GM12878 (cell line): Measurements from ENCODE around the gene GAS2. TPM values are rescaled to one million over a fixed set of nuclear protein-coding genes. Genes with fewer than 3 reads are reported as not detected.
A peak's percentile ranks its signal among the peaks of the same experiment; 100 is the strongest.

Source experiments
- ATAC-seq: fragments of 200-7000 bp; cut with Tn5 transposase; 3 replicates; pipeline ENCODE4 v1.9.1; 2020; ENCODE audit warnings: mild to moderate bottlenecking, moderate library complexity
- BruUV-seq: library from RNA; stranded (reverse); fragments of 400-500 nt; replicated peaks from 2 replicates; lab custom pipeline; 2021; lab: Mats Ljungman, UMichigan
- CTCF ChIA-PET: fragments of 300-600 bp; sonication (Branson Sonifier 250); formaldehyde crosslinking; extraction: SDS; loops from one replicate; lab custom pipeline; 2021; ENCODE audit warnings: inconsistent platforms; lab: Yijun Ruan, JAX
- POLR2A ChIA-PET: fragments of 350-600 bp; formaldehyde crosslinking; extraction: SDS; loops from one replicate; lab custom pipeline; 2021; ENCODE audit warnings: inconsistent platforms; lab: Charles Lee
- RAD21 ChIA-PET: fragments of 300-600 bp; sonication (Branson Sonifier 250); formaldehyde crosslinking; loops from one replicate; lab custom pipeline; 2023; ENCODE audit warnings: antibody characterized with exemption; ENCODE audit not compliant: unreplicated experiment; lab: Charles Lee
- SMC1A ChIA-PET: fragments of 300-600 bp; sonication (Branson Sonifier 250); formaldehyde crosslinking; loops from one replicate; lab custom pipeline; 2023; ENCODE audit not compliant: unreplicated experiment, uncharacterized antibody; lab: Charles Lee
- DNase-seq: peaks from one replicate; pipeline ENCODE4 v3.0.0-alpha.2; 2011; ENCODE audit warnings: low read depth, low spot score
- FAIRE-seq: peaks from 3 replicates; lab custom pipeline; 2011; peaks lifted over from hg19 to GRCh38; lab: Jason Lieb, UNC
- H2AFZ ChIP-seq: 2 replicates; pipeline ENCODE4 v1.6.0; 2011; ENCODE audit warnings: low read depth, low read length, control low read depth; ENCODE audit not compliant: control insufficient read depth
- H3K27ac ChIP-seq: 2 replicates; pipeline ENCODE4 v1.5.1; 2011; ENCODE audit warnings: control low read depth; ENCODE audit not compliant: control insufficient read depth, insufficient read depth
- H3K27me3 ChIP-seq, 2 experiments: replicated peaks in 1 of 2; 2 replicates each; pipeline versions ENCODE4 v1.6.0 to v1.6.1; 2011; ENCODE audit warnings: low read length in 1 of 2; ENCODE audit not compliant: control insufficient read depth in 2 of 2, insufficient read depth in 2 of 2
- H3K36me3 ChIP-seq, 2 experiments: 2 replicates each; pipeline ENCODE4 v1.5.1; 2011; ENCODE audit warnings: low read length in 1 of 2; ENCODE audit not compliant: control insufficient read depth in 2 of 2, insufficient read depth in 2 of 2
- H3K4me1 ChIP-seq: 2 replicates; pipeline ENCODE4 v1.6.1; 2011; ENCODE audit warnings: mild to moderate bottlenecking, low read length, moderate library complexity, mixed read lengths; ENCODE audit not compliant: control insufficient read depth, insufficient read depth
- H3K4me2 ChIP-seq: 2 replicates; pipeline ENCODE4 v1.6.0; 2011; ENCODE audit warnings: control low read depth; ENCODE audit not compliant: control insufficient read depth, insufficient read depth
- H3K4me3 ChIP-seq: fragments of 200-600 bp; sonication (generic); 2 replicates; pipeline ENCODE4 v1.5.1; 2016
- H3K79me2 ChIP-seq: 2 replicates; pipeline ENCODE4 v1.6.0; 2011; ENCODE audit warnings: low read length; ENCODE audit not compliant: control insufficient read depth, insufficient read depth
- H3K9ac ChIP-seq: 2 replicates; pipeline ENCODE4 v1.8.0; 2011; ENCODE audit warnings: low read length, control low read depth, mixed read lengths; ENCODE audit not compliant: control insufficient read depth, insufficient read depth
- H3K9me3 ChIP-seq: replicated peaks from 3 replicates; pipeline ENCODE4 v1.5.1; 2011; ENCODE audit warnings: mild to moderate bottlenecking, low read length; ENCODE audit not compliant: control insufficient read depth, insufficient read depth
- H4K20me1 ChIP-seq: 2 replicates; pipeline ENCODE4 v1.6.0; 2011; ENCODE audit not compliant: control insufficient read depth, insufficient read depth
- CBFB ChIP-seq: IDR thresholded peaks from 2 replicates; pipeline ENCODE4 v1.6.1; 2016; ENCODE audit warnings: antibody characterized with exemption, low read depth
- EP300 ChIP-seq, 2 experiments: fragments of 150-350 bp in 1 of 2; IDR thresholded peaks; 2 replicates each; pipeline ENCODE4 v1.6.1; 2011 to 2012; ENCODE audit warnings: low read depth in 2 of 2, low read length in 2 of 2, borderline replicate concordance in 1 of 2, improper control_type of control experiment in 1 of 2, inconsistent platforms in 1 of 2; ENCODE audit not compliant: control insufficient read depth in 1 of 2
- HDAC2 ChIP-seq: fragments of 200-600 bp; sonication (generic); IDR thresholded peaks from 2 replicates; pipeline ENCODE4 v1.6.1; 2017
- HDGF ChIP-seq: fragments of 450-650 bp; IDR thresholded peaks from 2 replicates; pipeline ENCODE4 v1.6.1; 2016; ENCODE audit warnings: antibody characterized with exemption
- MYC ChIP-seq: IDR thresholded peaks from 2 replicates; pipeline ENCODE4 v1.6.1; 2011; ENCODE audit warnings: mild to moderate bottlenecking, low read length, moderate library complexity, inconsistent platforms; ENCODE audit not compliant: insufficient read depth, insufficient replicate concordance, insufficient read length, severe bottlenecking
- PAX8 ChIP-seq: fragments of 450-650 bp; IDR thresholded peaks from 2 replicates; pipeline ENCODE4 v1.6.1; 2017; ENCODE audit warnings: mild to moderate bottlenecking, moderate library complexity
- POLR2AphosphoS5 ChIP-seq: IDR thresholded peaks from 2 replicates; pipeline ENCODE4 v1.6.1; 2011; ENCODE audit warnings: mild to moderate bottlenecking, low read length, inconsistent platforms
- RAD51 ChIP-seq: fragments of 450-650 bp; IDR thresholded peaks from 2 replicates; pipeline ENCODE4 v1.6.1; 2016; ENCODE audit warnings: moderate library complexity, mild to moderate bottlenecking, inconsistent platforms
- RBBP5 ChIP-seq: fragments of 200-600 bp; sonication (generic); conservative IDR thresholded peaks from 2 replicates; pipeline ENCODE4 v1.6.1; 2016
- ZNF592 ChIP-seq: fragments of 450-650 bp; IDR thresholded peaks from 2 replicates; pipeline ENCODE4 v1.6.1; 2017; ENCODE audit warnings: mild to moderate bottlenecking, moderate library complexity
- ZSCAN29 ChIP-seq: fragments of 450-650 bp; IDR thresholded peaks from 2 replicates; pipeline ENCODE4 v1.6.1; 2017; ENCODE audit warnings: mild to moderate bottlenecking, moderate library complexity
- WGBS: methylation state at CpG from one replicate; pipeline ENCODE4 v1.1.6; 2016; ENCODE audit warnings: low lambda C conversion rate; ENCODE audit not compliant: insufficient replicate concordance, insufficient coverage; ENCODE audit errors: missing lambda C conversion rate; 5-methylcytosine and 5-hydroxymethylcytosine counted together
- in situ Hi-C: fragments of 300-500 bp; cut with MboI; formaldehyde crosslinking; loops from 9 replicates; pipeline ENCODE4 v1.14.3; 2018; ENCODE audit warnings: mixed read lengths
- intact Hi-C: fragments of 100-400 bp; cut with micrococcal nuclease; formaldehyde crosslinking; loops from one replicate; pipeline ENCODE4 v1.14.2; 2022; ENCODE audit not compliant: unreplicated experiment
- polyA plus RNA-seq, 11 experiments: library from polyadenylated mRNA; depleted of rRNA in 4 of 11; unstranded in 6 of 11; stranded (reverse) in 5 of 11; fragments of >200 nt; fragmentation: Nextera tagmentation in 4 of 11; fragmentation: Illumina TruSeq in 1 of 11; extraction: Ambion mirVana in 4 of 11; extraction: Trizol in 1 of 11; gene quantifications; 1 replicate in 1 of 11; 2 replicates in 10 of 11; pipeline versions ENCODE4 v1.2.1 to v1.2.3, GENCODE V29; 2011 to 2016; ENCODE audit warnings: inconsistent platforms in 2 of 11, missing spikeins in 2 of 11, low read depth in 1 of 11
- total RNA-seq, 4 experiments: library from RNA; depleted of rRNA in 3 of 4; stranded (reverse); fragments of >200 nt in 3 of 4; fragmentation: Illumina TruSeq in 1 of 4; extraction: Trizol in 1 of 4; gene quantifications; 2 replicates each; pipeline versions ENCODE4 v1.2.1 to v1.2.3, GENCODE V29; 2013 to 2021

Gene GAS2
- total and polyA plus RNA-seq, 10 of the 15 experiments (the other 5 are each of a cell fraction or from before 2014, with no cell fraction given), result 16.4 to 81.4 (median 26.2) TPM

- TF ChIP-seq POLR2AphosphoS5 (no peak), PAX8 (no peak), ZSCAN29 (no peak), ZNF592 (no peak), EP300 (IDR thresholded peaks at IDR 0.05; ENCODE audit: borderline replicate concordance in 1 of 2, control insufficient read depth in 1 of 2, low read depth in 2 of 2, low read length in 2 of 2) (no peak), RBBP5 (no peak)
Observed at GRCh38 chr11:22711071-22711770, 44.8 kb downstream of the GAS2 start (continued).

DNA sequence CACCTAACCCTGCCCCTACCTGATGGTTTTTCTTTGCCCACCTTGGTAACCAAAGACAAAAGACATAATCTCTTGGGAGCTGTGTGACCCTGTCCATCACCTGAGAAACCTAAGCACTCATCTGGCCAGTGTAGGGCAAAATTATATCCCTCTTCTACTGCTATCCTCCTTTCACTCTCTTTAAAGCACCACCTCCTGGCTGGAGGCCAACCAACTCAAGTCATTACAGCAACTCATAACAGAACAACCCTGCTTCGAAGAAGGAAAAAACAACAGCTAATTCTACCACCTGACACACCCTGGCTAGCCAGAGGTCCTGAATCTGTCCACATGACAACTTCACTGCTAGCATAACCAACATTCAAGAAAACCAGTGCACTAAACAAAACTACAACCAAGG lies 45.5 kb downstream of the GAS2 start:
- Histone ChIP-seq H3K79me2 (no peaks in the 10 kb centered on the region), H3K9ac (no peak overlapping the region), H2AFZ (no peak overlapping the region), H3K27me3 (no peaks in the 10 kb centered on the region), H3K4me2 (no peak overlapping the region), H3K9me3 (no peaks in the 10 kb centered on the region; the same call in 2 of the 3 replicates), H3K27ac (no peak overlapping the region), H3K4me3 (no peak overlapping the region), H4K20me1 (no peaks in the 10 kb centered on the region), H3K36me3 (no peaks in the 10 kb centered on the region), H3K4me1 (no peaks in the 10 kb centered on the region)
- POLR2A ChIA-PET, result interaction anchor here (0.9 to 1.5 kb wide), 4 partner anchors 9 to 76 kb away, joined by 3 read pairs; no protein-coding TSS in a partner anchor
- no peak for DNase-seq
- peak; percentile 57 for ATAC-seq
- RAD21 ChIA-PET, result interaction anchor here (1.0 to 1.7 kb wide), 4 partner anchors 10 to 32 kb away, joined by 3 to 7 read pairs (median 3); no protein-coding TSS in a partner anchor
- intact Hi-C loops, result no loop called here
- in situ Hi-C loops, result no loop called here
- no peak for FAIRE-seq
- TF ChIP-seq CBFB, result no peak
- no peak for TF ChIP-seq MYC
- 0 out of 2 replicates have a peak, but pooled peaks have one; percentile 16 for TF ChIP-seq RAD51
- no peak for TF ChIP-seq HDGF
- TF ChIP-seq HDAC2, result no peak
- CTCF ChIA-PET, result interaction anchor here (1.2 to 2.1 kb wide), 3 partner anchors 10 to 76 kb away, joined by 4 to 7 read pairs (median 6); no protein-coding TSS in a partner anchor
- SMC1A ChIA-PET, result interaction anchor here (1.2 to 4.3 kb wide), 9 partner anchors 9 to 110 kb away, joined by 3 to 16 read pairs (median 6); no protein-coding TSS in a partner anchor
- no TSS peak for BruUV-seq
- 0% methylated on average over 1 of the region's 1 CpG for WGBS
